HG02870 (cell line): ENCODE results near the gene YPEL5.
"Not testable (repeated sequence)": the region's sequence is repeated elsewhere in the genome, so short reads cannot be mapped to it uniquely, and the experiment has no call there.

Experiments
- ATAC-seq: cut with Tn5 transposase; IDR thresholded peaks from one replicate; pipeline ENCODE4 v1.9.1; 2021; ENCODE audit warnings: mild to moderate bottlenecking, moderate library complexity; ENCODE audit not compliant: unreplicated experiment

The YPEL5 gene

DNA sequence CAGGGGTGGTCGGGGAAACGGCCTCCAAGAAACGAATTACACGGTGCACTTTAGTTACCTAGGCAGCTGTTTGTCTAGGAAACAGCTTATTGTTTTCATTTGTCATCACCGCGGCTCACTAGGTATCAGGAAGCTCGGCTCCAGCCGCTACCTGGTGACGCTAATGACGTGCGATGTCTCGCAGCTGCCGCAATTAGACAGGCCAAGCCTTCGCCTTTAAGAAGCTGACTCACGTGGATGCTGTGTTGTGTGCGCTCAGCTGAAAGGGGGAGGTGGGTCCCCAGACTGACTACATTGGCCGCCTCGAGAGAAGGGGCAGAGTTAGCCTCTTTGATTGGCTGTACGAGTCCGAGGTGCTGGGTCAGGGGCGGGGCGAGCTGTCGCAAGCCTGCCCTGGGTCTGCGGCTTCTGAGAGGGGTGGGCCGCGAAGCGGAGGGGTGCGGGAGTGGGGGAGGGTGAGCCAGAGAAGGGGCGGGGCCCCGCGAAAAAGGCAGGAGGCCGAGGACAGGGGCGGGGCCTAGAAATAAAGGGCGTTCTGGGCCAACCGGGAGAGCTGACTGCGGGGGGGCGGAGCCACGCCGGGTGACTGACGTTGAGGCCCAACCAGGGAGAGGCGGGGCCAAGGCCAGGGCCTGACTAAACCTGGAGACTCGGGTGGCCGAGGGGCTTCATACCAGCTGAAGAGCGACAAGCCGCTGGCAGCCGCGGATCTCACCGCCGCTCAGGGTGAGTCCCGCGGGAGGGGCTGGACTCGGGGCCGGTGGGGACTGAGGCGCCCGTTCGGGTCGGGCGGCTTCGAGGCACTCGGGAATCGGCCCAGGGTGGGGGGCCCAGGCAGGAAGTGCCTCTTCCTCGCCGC is at the start of gene YPEL5:
YPEL5 (plus strand) TSS at position 671 of the 859 bp plus-strand sequence. CDS start 9,645 bp downstream, outside the sequence.
- peak; percentile 95 for ATAC-seq

DNA sequence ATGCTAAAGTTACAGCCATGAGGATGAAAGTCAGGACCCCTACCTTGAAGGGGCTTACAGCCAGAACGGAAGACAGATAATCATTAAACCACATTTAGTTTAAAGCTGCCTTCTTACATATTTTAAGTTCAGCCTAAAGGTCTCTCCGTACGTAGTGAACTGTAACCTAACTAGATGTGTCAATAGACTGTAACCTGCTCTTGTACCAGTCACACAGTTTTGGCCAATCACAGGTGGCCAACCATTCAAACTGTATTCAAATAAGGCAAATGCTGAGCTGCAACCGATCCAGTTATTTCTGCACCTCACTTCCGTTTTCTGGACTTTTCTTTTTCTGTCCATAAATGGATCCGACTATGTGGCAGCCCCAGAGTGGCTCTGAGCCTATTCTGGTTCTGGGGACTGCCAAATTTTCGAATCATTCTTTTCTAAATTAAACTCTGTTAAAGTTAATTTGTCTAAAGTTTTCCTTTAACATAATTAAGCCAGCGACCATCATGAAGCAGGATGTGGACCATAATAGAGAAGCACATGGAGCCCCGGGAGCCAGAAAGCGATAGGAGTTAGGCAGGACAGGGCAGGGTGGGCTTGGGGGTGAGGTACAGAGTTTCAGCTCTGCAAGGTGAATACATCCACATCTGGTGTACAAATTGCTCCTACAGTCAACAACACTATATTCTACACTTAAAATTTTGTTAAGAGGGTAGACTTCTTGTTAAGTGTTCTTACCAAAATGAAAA is 48.4 kb upstream of the YPEL5 start:
- no peak for ATAC-seq

DNA sequence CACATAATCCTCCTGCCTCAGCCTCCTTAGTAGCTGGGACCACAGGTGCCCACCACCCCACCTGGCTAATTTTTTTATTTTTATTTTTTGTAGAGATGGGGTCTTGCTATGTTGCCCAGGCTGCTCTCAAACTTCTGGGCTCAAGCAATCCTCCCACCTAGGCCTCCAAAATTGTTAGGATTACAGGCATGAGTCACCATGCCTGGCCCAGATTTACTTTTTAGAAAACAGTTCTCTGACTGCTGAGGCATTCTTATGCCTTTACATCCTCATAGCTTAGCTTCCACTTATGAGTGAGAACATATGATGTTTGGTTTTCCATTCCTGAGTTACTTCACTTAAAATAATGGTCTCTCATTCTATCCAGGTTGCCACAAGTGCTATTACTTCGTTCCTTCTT is 47.4 kb upstream of the YPEL5 start:
- not testable (repeated sequence) for ATAC-seq

DNA sequence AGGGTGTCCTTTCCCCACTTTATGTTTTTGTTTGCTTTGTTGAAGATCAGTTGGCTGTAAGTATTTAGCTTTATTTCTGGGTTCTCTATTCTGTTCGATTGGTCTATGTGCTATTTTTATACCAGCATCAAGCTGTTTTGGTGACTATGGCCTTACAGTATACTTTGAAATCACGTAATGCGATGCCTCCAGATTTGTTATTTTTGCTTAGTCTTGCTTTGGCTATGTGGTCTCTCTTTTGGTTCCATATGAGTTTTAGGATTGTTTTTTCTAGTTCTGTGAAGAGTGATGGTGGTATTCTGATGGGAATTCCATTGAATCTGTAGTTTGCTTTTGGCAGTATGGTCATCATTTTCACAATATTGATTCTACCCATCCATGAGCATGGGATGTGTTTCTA is 46.1 kb upstream of the YPEL5 start:
- not testable (repeated sequence) for ATAC-seq

DNA sequence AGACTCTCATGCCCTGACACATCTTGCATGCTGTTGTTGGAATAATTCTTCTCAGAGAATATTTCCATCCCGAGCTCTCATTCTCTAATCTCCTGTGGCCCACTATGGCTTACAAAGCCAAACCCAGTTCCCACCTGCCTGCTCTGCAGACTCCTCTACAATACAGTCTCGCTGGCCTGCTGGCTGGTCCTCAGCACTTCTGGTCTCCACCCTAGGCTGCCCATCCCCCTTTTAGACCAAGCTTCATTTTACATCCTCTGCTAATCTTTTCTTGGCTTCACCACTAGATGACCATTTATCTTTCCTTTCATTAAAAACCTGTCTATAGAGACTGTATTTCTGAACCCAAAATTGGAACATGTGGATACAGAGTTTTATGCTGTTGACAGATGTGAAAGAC is 42.5 kb upstream of the YPEL5 start:
- no peak for ATAC-seq

DNA sequence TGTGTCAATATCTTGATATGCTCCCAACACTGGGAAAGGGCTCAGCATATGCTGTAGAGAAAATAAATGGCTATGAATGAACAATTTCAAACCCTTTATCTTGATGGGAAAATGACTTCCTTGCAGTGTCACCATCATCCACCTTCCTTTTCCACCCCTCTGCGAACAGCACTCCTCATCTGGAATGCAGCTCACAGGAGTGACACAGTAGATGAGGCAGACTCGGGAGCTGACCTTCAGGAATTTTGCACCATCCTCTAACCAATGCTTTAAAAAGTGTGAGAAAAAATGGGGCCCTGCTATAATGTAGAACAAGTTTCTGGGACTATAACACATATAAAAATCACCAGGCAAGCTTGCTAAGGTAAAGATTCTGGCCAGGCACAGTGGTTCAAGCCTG is 41.3 kb upstream of the YPEL5 start:
- ATAC-seq: no peak

DNA sequence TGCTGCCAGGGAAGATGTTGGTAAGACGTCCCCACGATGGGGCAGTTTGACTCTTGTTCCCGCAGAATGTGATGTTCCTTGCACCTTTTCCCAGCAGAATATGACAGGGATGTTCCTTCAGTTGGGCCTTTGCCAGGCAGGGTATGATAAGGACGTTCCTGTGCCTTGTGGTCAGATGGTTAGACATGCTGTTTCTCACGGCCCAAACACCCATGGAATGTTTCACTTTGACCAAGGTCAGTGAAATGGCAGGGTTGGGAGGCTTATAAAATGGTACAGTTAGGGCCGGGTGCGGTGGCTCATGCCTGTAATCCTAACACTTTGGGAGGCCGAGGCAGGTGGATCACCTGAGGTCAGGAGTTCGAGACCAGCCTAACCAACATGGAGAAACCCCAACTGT is 40.3 kb upstream of the YPEL5 start:
- no peak for ATAC-seq

DNA sequence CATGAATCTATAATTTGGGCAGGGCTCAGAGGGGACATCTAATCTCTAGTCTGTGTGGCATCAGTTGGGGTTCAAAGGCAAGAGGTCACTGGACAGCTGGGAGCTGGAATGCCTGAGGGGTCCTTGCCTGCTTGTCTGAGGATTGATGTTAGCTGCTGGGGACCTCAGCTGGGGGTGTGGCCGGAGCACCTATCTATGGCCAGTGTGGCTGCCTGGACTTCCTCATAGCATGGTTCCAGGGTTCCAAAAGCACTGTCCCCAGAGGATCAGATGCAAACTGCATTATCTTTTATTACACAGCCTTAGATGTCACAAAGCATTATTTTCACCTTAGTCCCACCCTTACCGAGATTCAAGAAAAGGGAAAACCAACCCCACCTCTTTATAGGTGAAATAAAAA is 38.6 kb upstream of the YPEL5 start:
- no peak for ATAC-seq

DNA sequence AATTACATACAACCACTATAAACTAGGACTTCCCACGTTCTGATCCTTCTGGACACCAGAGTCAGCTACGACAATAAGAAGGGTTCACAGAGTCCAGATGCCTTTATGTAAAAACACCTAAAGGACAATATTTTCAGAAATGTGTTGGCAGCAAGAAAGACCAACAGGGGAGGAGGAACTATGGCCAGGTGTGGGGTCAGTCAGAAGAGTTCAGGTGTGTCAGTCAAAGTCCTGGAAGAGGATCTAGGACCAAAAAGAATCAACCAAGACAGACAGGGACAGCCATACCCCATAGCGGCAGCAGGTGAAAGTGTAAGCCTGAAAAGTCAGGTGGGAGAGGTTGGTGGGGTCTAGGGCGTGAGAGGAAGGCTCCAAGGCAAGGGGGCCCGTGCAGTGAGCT is 38.0 kb upstream of the YPEL5 start:
- no peak for ATAC-seq

DNA sequence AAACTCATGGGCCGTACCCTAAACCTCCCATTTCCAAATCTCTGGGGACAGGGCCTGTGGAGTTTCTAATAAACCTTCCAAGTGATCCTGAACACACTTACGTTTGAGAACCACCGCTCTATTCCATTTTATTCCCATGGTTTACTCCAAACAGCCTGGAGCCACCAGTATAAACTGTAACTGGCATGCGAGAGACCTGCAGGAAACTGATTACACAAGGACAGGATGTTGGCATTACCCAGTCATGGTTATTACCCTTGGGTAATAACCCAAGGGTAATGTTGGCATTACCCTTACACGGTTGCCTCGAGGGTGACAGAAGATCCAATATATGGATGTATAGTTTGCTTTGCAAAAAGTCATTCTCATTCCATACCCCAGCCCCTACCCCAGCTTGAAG is 37.0 kb upstream of the YPEL5 start:
- no peak for ATAC-seq

DNA sequence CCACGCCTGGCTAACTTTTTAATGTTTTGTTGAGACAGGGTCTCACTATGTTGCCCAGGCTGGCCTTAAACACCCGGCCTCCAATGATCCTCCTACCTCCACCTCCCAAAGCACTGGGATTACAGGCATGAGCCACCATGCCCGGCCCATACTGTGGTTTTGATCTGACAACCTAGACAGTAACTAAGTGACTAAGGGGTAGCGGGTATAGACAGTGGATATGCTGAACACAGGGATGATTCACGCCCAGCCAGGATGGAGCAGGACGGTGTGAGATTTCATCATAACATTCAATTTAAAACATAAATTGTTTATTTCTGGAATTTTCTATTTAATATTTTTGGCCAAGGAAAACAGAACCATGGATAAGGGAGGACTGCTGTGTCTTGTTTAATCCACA is 36.0 kb upstream of the YPEL5 start:
- ATAC-seq: no peak

DNA sequence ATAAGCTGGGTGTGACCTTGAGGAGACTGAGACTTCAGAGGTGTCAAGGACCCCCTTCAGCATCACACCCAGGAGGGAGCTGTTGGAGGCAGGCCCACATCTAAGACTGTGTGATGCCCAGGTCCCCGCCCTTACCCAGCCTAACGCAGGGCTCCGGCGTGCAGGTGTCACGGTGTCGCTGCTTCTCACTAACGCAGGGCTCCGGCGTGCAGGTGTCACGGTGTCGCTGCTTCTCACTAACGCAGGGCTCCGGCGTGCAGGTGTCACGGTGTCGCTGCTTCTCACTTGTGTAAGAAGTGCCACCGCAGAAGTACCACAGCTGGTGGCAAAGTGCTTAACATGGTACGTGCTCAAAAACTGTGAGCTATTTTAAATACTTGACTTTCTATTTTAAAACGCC is 35.6 kb upstream of the YPEL5 start:
- not testable (repeated sequence) for ATAC-seq

DNA sequence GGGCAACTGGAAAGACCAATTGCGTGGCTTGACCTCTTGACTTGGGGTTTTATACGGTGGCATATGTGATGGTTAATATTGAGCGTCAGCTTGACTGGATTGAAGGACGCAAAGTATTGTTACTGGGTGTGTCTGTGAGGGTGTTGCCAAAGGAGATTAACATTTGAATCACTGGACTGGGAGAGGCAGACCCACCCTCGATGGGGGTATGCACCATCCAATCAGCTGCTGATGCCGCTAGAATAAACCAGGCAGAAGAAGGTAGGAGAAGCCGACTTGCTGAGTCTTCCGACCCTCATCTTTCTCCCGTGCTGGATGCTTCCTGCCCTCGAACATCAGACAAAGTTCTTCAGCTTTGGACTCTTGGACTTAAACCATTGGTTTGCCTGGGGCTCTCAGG is 34.2 kb upstream of the YPEL5 start:
- no peak for ATAC-seq

DNA sequence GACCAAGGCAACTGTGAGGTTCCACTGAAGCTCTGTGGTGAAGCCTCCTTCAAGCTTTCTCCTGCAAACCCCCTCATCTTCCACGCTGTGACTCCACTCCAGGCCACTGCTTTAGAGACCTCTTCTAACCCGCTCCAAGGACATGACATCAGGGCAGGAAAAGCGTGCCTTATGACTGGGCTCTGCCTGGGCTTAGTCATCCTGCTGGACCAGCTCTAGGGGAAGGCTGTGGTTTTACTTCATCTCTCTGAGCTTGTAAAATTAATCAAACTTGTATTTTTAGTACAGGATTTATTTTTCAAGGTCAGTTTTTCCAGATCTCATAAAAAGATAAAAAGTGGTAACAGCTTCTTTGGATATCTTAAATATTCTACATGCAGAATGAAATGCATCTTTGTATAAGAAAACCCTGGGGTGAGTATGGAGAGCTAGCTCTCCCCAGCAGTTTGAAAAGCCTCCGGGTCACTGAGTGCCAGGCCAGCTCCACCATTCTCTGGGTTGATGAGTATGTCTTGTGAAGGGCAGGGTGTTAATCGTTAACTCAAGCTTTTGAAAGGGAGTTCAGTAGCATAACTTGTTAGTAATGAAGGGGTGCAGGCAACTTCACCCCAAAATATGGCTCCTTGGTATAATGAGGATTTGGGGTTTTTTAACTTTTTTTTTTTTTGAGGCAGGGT is 33.1 kb upstream of the YPEL5 start:
- no peak for ATAC-seq

DNA sequence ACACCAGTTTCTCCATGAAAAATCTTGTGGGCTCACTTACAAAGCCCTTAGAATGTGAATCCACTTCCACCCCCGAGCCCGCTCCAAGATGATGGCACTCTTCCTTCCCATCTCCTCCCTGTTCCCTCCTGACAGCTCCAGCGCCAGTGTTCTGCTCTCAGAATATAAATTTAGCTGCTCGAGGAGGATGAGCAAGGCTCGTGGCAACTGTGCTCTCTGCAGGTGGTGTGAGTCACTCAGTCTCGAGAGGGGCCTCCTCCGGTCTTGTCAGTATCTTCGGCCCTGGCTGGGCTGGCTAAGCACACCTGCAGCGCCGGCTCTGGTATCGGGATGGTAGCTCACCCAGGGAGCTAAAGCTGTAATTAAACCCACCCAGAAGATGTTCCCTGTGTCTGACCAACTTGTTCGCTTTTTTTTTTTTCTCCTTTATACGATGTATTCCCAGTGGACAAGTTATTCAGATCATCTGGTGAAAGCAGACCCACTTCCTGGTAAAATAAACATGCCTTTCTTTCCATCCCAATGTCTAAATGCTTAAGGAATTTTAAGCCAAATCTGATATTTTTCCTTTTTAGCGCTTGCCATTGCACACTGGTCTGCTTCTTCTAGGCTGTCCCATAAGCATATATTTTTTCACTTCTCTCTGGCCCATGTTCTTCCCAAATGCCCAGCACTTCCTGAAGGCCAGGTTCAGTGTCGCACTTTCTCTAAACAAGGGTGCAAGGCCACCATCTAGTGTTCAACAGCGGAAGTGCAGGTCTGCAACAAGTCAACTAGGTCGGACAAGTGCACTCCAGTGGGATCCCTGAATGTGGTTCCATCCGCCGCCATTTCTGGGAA is 31.4 kb upstream of the YPEL5 start:
- ATAC-seq: no peak

DNA sequence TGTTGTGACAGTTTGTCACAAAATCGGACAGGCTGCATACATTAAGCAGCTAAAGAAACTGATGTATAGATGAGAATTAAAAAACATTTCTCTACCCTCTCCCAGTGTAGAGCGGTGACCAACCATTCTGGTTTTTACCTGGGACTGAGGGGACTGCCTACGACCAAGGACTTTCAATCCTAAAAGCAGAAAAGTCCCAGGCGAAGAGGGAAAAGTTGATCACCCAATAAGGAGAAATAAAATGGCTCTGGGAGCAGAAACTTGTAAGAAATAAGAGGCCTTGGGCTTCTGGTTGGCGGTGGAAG is 30.9 kb upstream of the YPEL5 start:
- no peak for ATAC-seq

DNA sequence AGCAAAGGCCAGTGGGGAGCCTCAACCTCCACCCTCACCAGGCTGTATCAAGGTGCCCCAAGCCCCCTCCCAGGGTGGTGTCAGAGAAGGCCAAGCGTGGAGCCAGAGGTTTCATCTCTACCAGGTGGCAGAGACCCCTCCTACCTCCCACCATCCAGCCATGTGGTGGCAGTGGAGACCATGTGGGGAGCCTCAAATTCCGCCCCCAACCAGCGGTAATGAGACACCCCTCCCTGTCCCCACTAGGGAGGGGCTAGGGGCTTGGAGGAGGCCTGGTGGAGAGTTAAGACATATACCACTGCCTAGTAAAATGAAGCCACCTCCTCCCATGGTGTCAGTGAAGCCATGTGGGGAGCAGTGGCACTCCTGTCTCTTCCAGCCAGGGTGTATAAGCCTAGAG is 24.4 kb upstream of the YPEL5 start:
- ATAC-seq: no peak

DNA sequence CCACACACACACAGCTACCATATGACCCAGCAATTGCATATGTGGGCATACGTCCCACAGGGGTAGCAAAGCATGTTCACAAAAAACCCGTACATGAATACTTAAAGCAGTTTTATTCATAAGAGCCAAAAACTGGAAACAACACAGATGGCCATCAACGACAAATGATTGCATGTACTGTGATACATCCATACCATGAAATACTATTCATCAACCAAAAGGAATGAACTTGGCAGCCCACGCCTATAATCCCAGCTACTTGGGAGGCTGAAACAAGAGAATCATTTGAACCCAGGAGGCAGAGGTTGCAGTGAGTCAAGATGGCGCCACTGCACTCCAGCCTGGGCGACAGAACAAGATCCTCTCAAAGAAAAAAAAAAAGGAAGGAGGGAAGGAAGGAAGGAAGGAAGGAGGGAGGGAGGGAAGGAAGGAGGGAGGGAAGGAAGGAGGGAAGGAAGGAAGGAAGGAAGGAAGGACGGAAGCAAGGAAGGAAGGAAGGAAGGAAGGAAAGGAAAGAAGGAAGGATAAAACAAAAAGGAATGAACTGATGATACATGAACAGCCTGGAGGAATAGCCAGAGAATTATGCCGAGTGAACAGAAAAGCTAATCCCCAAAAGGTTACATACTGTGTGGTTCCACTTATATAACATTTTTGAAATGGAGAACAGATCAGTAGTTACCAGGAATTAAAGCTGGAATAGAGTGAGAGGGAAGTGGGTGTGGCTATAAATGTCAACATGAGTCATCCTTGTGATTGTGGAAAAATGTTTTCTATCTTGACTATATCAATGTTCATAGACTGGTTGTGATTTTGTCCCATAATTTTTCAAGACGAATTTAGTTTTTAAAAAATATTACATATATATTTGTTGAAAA is 19.6 kb upstream of the YPEL5 start:
- no peak for ATAC-seq

DNA sequence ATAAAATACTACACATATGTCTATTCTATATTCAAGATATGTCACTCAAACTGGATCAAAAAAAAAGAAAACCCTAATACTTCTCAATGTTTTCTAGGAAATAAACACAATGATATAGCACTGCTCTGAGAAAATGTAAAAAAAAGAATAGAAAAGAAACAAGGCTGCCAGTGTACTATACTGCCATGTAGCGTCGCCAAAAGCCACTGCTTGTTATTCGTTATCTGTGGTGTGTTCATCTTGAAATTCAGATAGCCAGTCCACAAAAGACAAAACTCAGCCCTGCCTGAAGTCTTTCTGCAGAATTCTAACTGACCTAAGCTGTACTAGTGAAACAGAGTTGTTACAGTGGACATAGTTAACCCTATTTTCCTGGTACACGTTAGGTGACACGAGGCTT is 12.2 kb upstream of the YPEL5 start:
- no peak for ATAC-seq

DNA sequence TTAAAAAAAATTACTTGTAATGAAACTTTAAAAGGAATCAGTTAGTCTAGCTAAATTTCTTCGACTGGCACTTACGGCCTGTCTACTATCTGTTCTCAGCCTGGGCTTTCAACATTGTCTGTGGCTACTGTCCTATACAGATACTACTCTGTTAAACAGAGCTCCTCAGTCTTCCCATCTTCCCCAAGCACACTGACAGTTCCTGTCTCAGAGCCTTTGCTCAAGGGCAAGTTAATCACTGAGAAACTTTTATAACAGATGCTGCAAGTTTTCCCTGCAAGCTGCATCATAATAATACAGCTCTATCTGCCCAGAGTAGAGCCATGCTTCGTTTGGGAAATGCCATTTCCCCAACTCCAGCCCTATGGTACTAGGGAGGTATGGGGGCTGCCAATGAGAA is 11.3 kb upstream of the YPEL5 start:
- no peak for ATAC-seq
